ENCODE data around the gene MAP3K5. TPM values are rescaled to one million over a fixed set of nuclear protein-coding genes. Genes with fewer than 3 reads are reported as not detected.

Gene MAP3K5
- total and polyA plus RNA-seq, 2 of the 8 experiments (the other 6 are each of a cell fraction or from before 2014, with no cell fraction given), result 0.63 to 2.6 TPM

GRCh38 chr6:136635615-136636014 is 156.7 kb downstream of the MAP3K5 start:
- no peak overlapping the region for H3K4ac ChIP-seq (replicated peaks; ENCODE audit: insufficient read length, low read depth, low read length)
- H3K9ac ChIP-seq (replicated peaks in 1 of 4; ENCODE audit: extremely low read depth in 1 of 4, low read depth in 3 of 4, low read length in 3 of 4), result no peak overlapping the region
- H2BK120ac ChIP-seq (replicated peaks; ENCODE audit: low read depth, low read length), result no peak overlapping the region
- H3K36me3 ChIP-seq (ENCODE audit: control insufficient read depth in 2 of 4, insufficient read depth in 4 of 4, low read length in 3 of 4), result no peaks in the 10 kb centered on the region; a peak in 1 of 8 replicates
- no peaks in the 10 kb centered on the region for H3K79me1 ChIP-seq (ENCODE audit: low read depth, low read length)
- H3K23ac ChIP-seq (ENCODE audit: insufficient read length), result no peak overlapping the region
- no peak overlapping the region for H3K18ac ChIP-seq (ENCODE audit: extremely low read depth, low read length)
- H4K5ac ChIP-seq (ENCODE audit: insufficient read length, low read depth, low read length), result no peak overlapping the region
- H4K20me1 ChIP-seq (replicated peaks in 1 of 2; ENCODE audit: control insufficient read depth in 1 of 2, insufficient read depth in 2 of 2, low read length in 2 of 2), result no peaks in the 10 kb centered on the region
- H2BK12ac ChIP-seq (ENCODE audit: low read depth, low read length), result no peak overlapping the region
- CTCF ChIA-PET (ENCODE audit: partially characterized antibody), result interaction anchor here (1.2 to 8.5 kb wide), 3 partner anchors 8 to 291 kb away, joined by 3 to 57 read pairs (median 6); partner anchors contain the start of gene MAP3K5
- H3K79me2 ChIP-seq (ENCODE audit: control insufficient read depth in 1 of 2, insufficient read depth in 2 of 2, low read length in 2 of 2), result no peaks in the 10 kb centered on the region
- H3K23me2 ChIP-seq (ENCODE audit: low read depth, low read length), result no peaks in the 10 kb centered on the region
- no peaks in the 10 kb centered on the region for H3K9me3 ChIP-seq (ENCODE audit: insufficient read depth in 2 of 2, low read depth in 1 of 2, low read length in 1 of 2)
- POLR2A ChIA-PET (ENCODE audit: partially characterized antibody), result no interaction called here
- no peak overlapping the region for H3K4me2 ChIP-seq (ENCODE audit: insufficient read depth in 1 of 2, low read depth in 2 of 2, low read length in 2 of 2)
- H3K27ac ChIP-seq (ENCODE audit: low read depth, low read length), result no peak overlapping the region
- no peak overlapping the region for H3K4me3 ChIP-seq (ENCODE audit: extremely low read depth in 1 of 4, insufficient read depth in 2 of 4, low read depth in 3 of 4, low read length in 4 of 4)
- H3K56ac ChIP-seq (replicated peaks; ENCODE audit: insufficient read length, low read depth, low read length), result no peak overlapping the region
- no peak overlapping the region for H3K14ac ChIP-seq (ENCODE audit: insufficient read length)
- no peak overlapping the region for H4K8ac ChIP-seq (ENCODE audit: extremely low read depth, insufficient read depth, low read length)
- H2BK5ac ChIP-seq (ENCODE audit: low read depth, low read length), result no peak overlapping the region
- no peaks in the 10 kb centered on the region for H3K27me3 ChIP-seq (replicated peaks in 1 of 4; ENCODE audit: control insufficient read depth in 3 of 4, extremely low read depth in 1 of 4, insufficient read depth in 3 of 4, low read length in 3 of 4)
- peaks cover 0 to 4% (median 0%) of the 10 kb centered on the region in 4 experiments; a peak in 1 of 7 replicates for H3K4me1 ChIP-seq (replicated peaks in 1 of 4; ENCODE audit: control insufficient read depth in 3 of 4, insufficient read depth in 4 of 4, low read length in 3 of 4)
- H2AK5ac ChIP-seq (ENCODE audit: low read depth, low read length), result no peak overlapping the region
- no peak overlapping the region for H4K91ac ChIP-seq (replicated peaks; ENCODE audit: insufficient read length, low read length)
- no peak for FAIRE-seq
- WGBS, 2 experiments (ENCODE audit: extremely low coverage in 1 of 2, insufficient coverage in 1 of 2, insufficient read length in 1 of 2, insufficient replicate concordance in 2 of 2, low coverage in 1 of 2, low lambda C conversion rate in 2 of 2, missing lambda C conversion rate in 1 of 2), result 97% methylated on average over 3 of the region's 4 CpGs; no CpG with 5 or more reads in 1 of the 2 experiments
- no peak for TF ChIP-seq BRCA1 (IDR thresholded peaks at IDR 0.05; ENCODE audit: low read depth, low read length)
- no peak for TF ChIP-seq NANOG (IDR thresholded peaks at IDR 0.05; ENCODE audit: insufficient read depth, low read depth, low read length, poor library complexity, severe bottlenecking)
- no peak overlapping the region for H2BK15ac ChIP-seq (ENCODE audit: low read length)
- H2AFZ ChIP-seq (ENCODE audit: low read length), result no peak overlapping the region
- no peak for DNase-seq (ENCODE audit: low read depth in 1 of 2, low spot score in 2 of 2)
- no peak overlapping the region for H2BK20ac ChIP-seq (ENCODE audit: low read length)

Measured in H1 (cell line).